Natural killer cell treated with Interleukin-12 subunit alpha and Interleukin-12 subunit beta and Interleukin-15 and Interleukin-18, amount 100 ng/mL, for 72 hours (primary cell): ENCODE measurements around the gene PTGDS. TPM values are rescaled to one million over a fixed set of nuclear protein-coding genes. Genes with fewer than 3 reads are reported as not detected.

Experiments
- ATAC-seq, 2 donors: fragments of 150-1000 bp; cut with Tn5 transposase in 1 of 2; sonication (Bioruptor Pico), chemical (Tn5 transposase) in 1 of 2; 2 replicates each; pipeline ENCODE4 v1.10.0; 2021
- DNase-seq: peaks from one replicate; pipeline ENCODE4 v3.0.0; 2022; ENCODE audit warnings: low spot score
- H3K27ac Mint-ChIP-seq, 2 donors: 1 replicate in 1 of 2; 2 replicates in 1 of 2; pipeline ENCODE4 v1.8.0; 2022; ENCODE audit warnings: mixed read lengths in 2 of 2, mild to moderate bottlenecking in 1 of 2, moderate library complexity in 1 of 2
- H3K27me3 Mint-ChIP-seq, 2 donors: 1 replicate in 1 of 2; 2 replicates in 1 of 2; pipeline ENCODE4 v1.8.0; 2022; ENCODE audit warnings: mixed read lengths in 2 of 2
- H3K36me3 Mint-ChIP-seq: one replicate; pipeline ENCODE4 v1.8.0; 2022; ENCODE audit warnings: mixed read lengths
- H3K4me1 Mint-ChIP-seq, 2 donors: 1 replicate in 1 of 2; 2 replicates in 1 of 2; pipeline ENCODE4 v1.8.0; 2022; ENCODE audit warnings: low read depth in 2 of 2, mixed read lengths in 2 of 2, mild to moderate bottlenecking in 1 of 2
- H3K4me3 Mint-ChIP-seq: one replicate; pipeline ENCODE4 v1.8.0; 2022; ENCODE audit warnings: mixed read lengths
- H3K9me3 Mint-ChIP-seq: 2 replicates; pipeline ENCODE4 v1.8.0; 2022; ENCODE audit warnings: mixed read lengths
- total RNA-seq, 2 donors: library from RNA; stranded (reverse); gene quantifications; one replicate each; pipeline ENCODE4 v1.2.3, GENCODE V29; 2022

PTGDS gene
- total RNA-seq, 2 donors from 2014 or later: 1.7 to 4.4 TPM

DNA sequence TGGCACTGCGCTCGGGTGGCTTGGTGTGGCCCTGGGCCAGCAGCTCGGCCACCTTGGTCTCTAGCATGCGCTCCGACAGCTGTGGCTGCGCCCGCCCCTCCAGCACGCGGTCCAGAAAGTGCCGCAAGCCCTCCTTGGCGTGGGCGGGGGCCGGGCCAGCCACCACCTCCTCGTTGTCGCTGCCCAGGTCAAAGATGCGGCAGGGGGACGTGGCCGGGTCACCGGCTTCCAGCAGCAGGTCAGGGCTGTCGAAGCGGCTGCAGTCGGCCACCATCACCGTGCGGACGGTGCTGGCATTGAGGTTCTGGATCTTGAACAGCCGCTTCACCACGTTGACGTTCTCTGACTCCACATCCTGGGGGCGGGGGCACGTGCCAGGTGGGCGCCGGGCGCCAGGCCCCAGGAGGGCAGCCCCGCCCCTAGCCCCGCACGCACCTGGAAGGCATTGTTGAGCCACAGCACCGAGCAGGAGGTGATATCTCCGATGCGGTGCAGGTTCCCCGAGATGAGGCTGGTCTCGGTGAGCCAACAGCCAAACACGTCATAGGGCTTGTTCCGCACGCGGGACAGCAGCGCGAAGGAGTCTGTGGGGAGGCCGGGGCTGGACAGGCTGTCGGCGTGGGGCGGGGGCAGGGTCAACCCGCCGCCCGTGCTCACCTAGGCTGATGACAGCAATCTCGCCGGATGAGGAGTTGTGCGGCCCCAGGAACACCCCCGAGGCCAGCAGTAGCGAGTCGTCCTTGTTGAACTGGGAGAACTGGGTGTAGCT lies 35.0 kb upstream of the PTGDS start:
- Mint-ChIP-seq H3K4me3 (peak overlapping the region; percentile 82), H3K36me3 (peaks cover 6% of the 10 kb centered on the region), H3K27ac (no peak overlapping the region), H3K27me3 (no peaks in the 10 kb centered on the region), H3K9me3 (no peaks in the 10 kb centered on the region), H3K4me1 (peaks cover 13 to 17% of the 10 kb centered on the region in 2 donors)
- no peak for ATAC-seq
- DNase-seq: no peak

DNA sequence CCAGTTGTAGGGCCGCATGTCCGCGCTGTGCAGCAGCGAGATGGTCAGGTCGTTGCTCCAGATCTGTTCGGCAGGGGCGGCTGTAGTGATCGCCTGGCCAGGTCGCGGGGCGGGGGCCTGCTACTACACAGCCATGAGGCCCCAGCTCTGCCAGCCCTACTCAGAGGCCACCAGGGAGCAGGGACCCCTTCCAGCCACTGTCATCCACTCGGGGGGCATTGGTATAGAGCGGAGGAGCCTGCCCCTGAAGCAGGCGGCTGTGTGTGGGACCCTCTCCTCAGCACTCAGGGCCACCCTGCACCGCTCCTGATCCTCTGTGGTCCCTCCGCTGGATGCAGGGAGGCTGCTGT lies 34.4 kb upstream of the PTGDS start:
- ATAC-seq: no peak
- no peak overlapping the region for H3K27ac Mint-ChIP-seq
- H3K4me3 Mint-ChIP-seq: peak overlapping the region; percentile 82

DNA sequence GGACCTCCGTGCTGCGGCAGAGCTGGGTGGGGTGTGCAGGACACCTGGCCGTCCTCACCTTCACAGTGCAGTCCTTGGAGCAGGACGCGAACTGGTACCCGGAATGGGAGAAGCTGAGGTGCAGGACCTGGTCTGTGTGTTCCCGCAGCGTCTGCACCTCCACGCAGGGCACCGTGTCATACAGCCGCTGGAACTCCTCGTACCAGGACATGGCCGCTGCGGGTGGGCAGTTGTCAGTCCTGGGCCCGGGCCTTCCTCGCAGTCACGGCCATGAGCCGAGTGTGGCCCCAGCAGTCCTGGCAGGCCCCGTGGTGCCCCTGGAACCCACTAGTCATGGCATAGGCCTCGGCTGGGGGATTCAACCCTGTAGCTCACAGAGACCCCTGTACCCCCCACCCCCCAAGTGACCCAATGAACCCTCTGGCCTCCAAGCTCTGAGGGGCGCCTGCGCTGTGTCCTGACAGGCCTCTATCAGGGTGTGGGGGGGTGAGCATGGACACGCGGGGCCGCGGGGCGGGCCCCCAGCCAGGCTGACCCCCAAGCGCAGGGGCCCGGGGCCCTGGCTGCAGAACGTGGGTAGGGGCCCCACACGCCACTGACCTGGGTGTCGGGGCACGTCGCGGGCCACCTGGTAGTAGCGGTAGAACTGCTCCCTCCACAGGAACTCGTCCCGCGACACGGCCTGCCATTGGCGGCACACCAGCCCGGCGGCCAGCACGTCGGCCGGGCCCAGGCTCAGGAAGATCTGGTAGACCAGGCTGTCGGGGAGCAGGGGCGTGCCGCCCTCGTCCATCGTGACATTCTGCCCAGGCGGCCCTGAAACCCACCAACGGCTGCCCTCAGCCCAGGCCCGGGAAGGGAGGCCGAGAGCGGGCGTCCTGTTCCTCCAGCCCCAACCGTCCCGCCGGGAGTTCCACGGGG lies 33.8 kb upstream of the PTGDS start:
- H3K4me3 Mint-ChIP-seq: peak overlapping the region; percentile 82
- peaks cover 13 to 23% of the 10 kb centered on the region in 2 donors for H3K4me1 Mint-ChIP-seq
- H3K36me3 Mint-ChIP-seq: peaks cover 6% of the 10 kb centered on the region
- DNase-seq (no peak), ATAC-seq (peak; percentile 34 to 39)
- H3K27ac Mint-ChIP-seq: no peak overlapping the region
- no peaks in the 10 kb centered on the region for H3K9me3 Mint-ChIP-seq
- no peaks in the 10 kb centered on the region for H3K27me3 Mint-ChIP-seq

More for the DNA sequence above, 34.4 kb upstream of the PTGDS start:
- Mint-ChIP-seq H3K4me1 (peaks cover 13 to 18% of the 10 kb centered on the region in 2 donors), H3K9me3 (no peaks in the 10 kb centered on the region), H3K27me3 (no peaks in the 10 kb centered on the region), H3K36me3 (peaks cover 6% of the 10 kb centered on the region)
- DNase-seq: no peak

DNA sequence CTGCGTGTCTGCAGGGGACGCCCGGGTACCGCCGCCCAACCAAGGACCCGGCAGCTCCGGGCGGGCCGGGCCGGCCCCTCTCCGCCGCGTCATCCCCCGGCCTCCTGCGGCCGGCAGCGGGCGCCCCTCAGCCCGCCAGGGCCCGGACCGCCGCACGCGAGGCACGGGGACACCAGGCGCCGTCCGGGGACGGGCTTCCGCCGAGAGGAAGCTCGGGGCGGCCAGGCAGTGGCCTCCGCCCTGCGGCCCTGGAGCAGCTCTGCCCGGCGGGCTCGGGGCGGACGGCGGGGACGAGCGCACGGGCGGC lies 33.1 kb upstream of the PTGDS start:
- Mint-ChIP-seq H3K27me3 (no peaks in the 10 kb centered on the region), H3K36me3 (peaks cover 2% of the 10 kb centered on the region), H3K27ac (no peak overlapping the region), H3K4me3 (peak overlapping the region; percentile 82), H3K4me1 (peaks cover 9 to 19% of the 10 kb centered on the region in 2 donors), H3K9me3 (no peaks in the 10 kb centered on the region)
- ATAC-seq (peak in 1 of 2 donors; percentile 69), DNase-seq (no peak)

DNA sequence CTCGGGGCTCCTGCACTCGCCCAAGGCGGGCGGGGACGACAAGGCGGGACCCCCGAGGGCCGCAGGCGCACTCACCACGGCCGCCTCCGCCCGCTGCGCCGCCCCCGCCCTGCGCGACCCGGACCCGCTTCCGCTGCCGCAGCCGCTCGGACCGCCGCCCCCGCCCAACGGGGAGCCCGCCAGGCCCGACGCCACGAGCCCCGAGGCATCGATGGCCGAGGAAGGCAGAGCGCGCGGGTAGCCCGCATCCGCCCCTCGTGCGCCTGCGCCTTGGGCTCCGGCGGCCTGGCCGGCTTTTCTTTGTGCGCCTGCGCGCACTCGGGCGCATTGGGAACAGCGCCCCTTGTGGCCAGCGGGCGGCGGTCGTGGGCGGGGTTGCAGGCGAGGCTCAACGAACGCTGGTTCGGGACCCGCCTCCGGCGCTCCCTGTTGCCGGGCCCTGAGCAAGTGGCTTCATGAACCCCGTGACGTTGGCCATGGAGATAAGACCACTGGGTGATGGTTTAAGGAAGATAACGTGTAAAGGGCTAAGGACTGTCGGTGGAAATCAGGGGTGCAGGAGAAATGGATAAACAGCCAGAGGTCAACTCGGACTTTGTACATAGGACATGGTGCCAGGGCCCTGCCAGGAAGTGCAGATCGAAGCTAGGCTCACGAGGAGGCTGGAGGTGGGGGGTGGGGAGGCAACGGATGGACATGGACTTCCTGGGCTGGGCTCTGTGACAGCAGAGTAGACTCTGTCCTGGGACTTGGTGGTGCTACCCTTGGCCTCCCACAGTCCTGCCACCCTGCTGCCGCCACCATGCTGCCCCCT lies 32.6 kb upstream of the PTGDS start, which contains the start of the genes C8G and FBXW5:
TSS of gene C8G (plus strand) at position 725 of the 814 bp plus-strand sequence. CDS start at position 803, 78 bp downstream.
TSS of gene FBXW5 (minus strand) at position 220 of the 814 bp plus-strand sequence. CDS start 655 bp downstream, outside the sequence.
- ATAC-seq (peak; percentile 93), DNase-seq (peak; percentile 99)
- Mint-ChIP-seq H3K9me3 (no peaks in the 10 kb centered on the region), H3K27me3 (no peaks in the 10 kb centered on the region), H3K4me3 (peak within 1 kb of the TSS; percentile 84), H3K27ac (peak within 1 kb of the TSS; percentile 83 to 85), H3K36me3 (no peaks in the 10 kb centered on the region), H3K4me1 (peaks cover 6 to 14% of the 10 kb centered on the region in 2 donors)

DNA sequence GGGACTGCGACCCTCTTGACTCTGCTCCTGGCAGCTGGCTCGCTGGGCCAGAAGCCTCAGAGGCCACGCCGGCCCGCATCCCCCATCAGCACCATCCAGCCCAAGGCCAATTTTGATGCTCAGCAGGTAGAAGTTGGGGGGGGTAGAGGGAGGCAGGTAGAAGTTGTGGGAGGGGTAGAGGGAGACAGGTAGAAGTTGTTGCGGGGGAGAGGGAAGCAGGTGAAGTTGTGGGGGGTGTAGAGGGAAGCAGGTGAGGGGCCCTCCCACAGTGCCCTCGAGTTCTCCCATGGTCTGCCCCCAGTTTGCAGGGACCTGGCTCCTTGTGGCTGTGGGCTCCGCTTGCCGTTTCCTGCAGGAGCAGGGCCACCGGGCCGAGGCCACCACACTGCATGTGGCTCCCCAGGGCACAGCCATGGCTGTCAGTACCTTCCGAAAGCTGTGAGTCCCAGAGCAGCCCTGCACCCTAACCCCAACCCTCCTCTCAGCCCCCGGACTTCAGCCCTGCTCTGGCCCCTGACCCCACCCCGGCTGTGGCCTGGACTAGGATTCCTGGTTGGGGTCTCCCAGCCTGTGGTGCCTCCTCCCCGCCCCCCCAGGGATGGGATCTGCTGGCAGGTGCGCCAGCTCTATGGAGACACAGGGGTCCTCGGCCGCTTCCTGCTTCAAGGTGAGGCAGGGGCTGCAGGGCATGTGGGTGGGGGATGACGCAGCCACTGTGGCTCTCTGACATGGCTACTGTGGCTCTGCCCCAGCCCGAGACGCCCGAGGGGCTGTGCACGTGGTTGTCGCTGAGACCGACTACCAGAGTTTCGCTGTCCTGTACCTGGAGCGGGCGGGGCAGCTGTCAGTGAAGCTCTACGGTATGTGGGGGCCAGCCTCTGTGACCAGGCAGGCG lies 31.7 kb upstream of the PTGDS start:
- H3K36me3 Mint-ChIP-seq: no peaks in the 10 kb centered on the region
- DNase-seq (no peak), ATAC-seq (no peak)
- no peaks in the 10 kb centered on the region for H3K27me3 Mint-ChIP-seq
- peak overlapping the region; percentile 83 to 85 for H3K27ac Mint-ChIP-seq
- H3K9me3 Mint-ChIP-seq: no peaks in the 10 kb centered on the region
- peaks cover 6 to 17% of the 10 kb centered on the region in 2 donors for H3K4me1 Mint-ChIP-seq
- H3K4me3 Mint-ChIP-seq: peak overlapping the region; percentile 84

DNA sequence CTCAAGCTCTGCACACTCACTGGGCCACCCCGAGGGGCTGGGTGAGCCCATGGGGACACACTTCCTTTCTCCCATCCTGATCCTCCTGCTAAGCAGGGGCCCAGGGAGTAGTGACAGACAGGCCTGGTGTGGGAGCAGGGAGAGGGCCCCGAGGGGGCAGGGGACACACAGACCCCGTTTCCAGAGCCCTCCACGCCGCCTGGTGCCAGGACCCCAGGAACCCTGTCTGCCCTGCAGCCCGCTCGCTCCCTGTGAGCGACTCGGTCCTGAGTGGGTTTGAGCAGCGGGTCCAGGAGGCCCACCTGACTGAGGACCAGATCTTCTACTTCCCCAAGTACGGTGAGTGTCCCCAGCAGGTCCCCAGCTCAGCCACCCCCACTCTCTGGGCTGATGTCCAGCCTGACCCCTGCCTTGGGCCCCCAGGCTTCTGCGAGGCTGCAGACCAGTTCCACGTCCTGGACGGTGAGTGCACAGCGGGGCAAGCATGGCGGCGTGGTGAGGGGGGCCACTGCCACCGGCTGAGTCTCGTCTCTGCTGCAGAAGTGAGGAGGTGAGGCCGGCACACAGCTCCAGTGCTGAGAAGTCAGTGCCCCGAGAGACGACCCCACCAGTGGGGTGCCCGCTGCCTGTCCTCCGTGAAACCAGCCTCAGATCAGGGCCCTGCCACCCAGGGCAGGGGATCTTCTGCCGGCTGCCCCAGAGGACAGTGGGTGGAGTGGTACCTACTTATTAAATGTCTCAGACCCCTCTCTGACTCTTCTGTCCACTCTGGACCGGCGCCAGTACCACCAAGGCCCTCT lies 30.9 kb upstream of the PTGDS start:
- H3K36me3 Mint-ChIP-seq: no peaks in the 10 kb centered on the region
- H3K27ac Mint-ChIP-seq: no peak overlapping the region
- H3K9me3 Mint-ChIP-seq: no peaks in the 10 kb centered on the region
- no peak overlapping the region for H3K4me3 Mint-ChIP-seq
- ATAC-seq (no peak), DNase-seq (no peak)
- H3K27me3 Mint-ChIP-seq: no peaks in the 10 kb centered on the region
- H3K4me1 Mint-ChIP-seq: peaks cover 6 to 15% of the 10 kb centered on the region in 2 donors

DNA sequence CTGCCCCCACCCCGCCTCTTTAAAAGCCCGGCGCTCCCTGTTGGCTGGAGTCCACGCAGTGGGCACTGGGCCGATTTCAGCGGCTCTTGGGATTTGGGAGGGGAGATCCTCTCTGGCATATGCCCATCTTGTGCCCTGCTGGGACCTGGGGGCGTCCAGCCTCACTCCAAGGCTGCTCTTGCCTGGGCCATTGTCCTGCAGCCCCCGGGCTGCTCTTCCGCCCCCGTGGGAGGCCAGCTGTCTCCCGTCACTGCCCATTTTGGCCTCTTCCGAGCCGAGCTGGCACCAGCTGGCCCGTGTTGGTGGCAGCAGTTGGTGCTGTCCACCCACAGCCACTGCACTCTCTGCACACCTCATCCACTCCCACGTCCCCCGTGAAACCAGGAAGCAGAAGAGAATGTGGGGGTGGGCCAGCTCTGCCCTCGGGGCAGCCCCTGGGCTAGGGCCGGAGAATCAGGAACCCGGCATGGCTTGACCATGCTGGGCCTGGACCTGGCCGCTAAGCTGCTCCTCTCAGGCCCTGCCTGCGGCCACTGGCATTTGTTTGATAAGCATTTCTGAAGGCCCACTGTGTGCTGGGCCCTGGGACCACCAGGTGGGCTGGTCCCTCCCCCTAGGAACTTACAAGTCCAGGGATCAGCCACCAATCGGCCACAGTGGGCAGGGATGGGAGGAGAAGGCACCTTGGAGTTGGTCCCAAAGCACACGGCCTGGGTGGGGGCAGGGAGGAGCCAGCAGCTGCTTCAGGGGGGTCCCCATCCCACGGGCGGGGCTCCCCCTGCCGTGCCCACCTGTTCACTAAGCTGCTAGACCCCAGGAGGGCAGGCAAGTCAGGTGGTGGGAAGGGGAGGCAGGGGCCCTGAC lies 30.0 kb upstream of the PTGDS start:
- ATAC-seq (no peak), DNase-seq (no peak)
- Mint-ChIP-seq H3K9me3 (no peaks in the 10 kb centered on the region), H3K4me1 (peaks cover 6 to 15% of the 10 kb centered on the region in 2 donors), H3K4me3 (no peak overlapping the region), H3K27me3 (no peaks in the 10 kb centered on the region), H3K27ac (peak overlapping the region in 1 of 2 donors; percentile 50), H3K36me3 (no peaks in the 10 kb centered on the region)

DNA sequence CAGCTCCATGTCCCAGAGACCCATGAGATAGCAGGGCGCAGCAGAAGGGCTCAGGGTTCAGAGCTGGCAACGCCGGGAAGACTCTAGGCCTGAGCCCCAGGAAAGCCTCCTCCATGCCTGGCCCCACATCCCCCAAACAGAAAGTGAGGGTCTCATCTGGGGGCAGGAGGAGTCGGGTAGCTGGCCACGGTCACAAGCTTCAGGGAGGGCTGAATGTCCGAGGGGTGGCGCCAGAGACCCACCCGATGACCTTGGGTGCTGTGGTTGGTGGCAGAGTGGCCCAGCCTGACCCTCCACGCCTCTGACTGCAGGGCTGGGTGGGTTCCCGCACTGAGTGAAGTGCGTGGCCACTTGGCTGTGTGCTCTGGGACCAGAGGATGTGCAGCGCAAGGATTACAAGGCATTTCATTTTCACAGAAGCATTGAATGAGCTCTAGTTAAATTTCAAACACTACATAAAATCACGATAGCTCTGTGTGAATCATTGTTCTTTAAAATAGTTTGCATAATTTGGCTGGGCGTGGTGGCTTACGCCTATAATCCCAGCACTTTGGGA lies 29.3 kb upstream of the PTGDS start:
- H3K4me1 Mint-ChIP-seq: peaks cover 6 to 15% of the 10 kb centered on the region in 2 donors
- no peaks in the 10 kb centered on the region for H3K27me3 Mint-ChIP-seq
- peak overlapping the region; percentile 63 for H3K4me3 Mint-ChIP-seq
- no peaks in the 10 kb centered on the region for H3K9me3 Mint-ChIP-seq
- H3K27ac Mint-ChIP-seq: peak overlapping the region; percentile 39 to 83
- ATAC-seq (no peak), DNase-seq (peak; percentile 73)
- H3K36me3 Mint-ChIP-seq: no peaks in the 10 kb centered on the region

DNA sequence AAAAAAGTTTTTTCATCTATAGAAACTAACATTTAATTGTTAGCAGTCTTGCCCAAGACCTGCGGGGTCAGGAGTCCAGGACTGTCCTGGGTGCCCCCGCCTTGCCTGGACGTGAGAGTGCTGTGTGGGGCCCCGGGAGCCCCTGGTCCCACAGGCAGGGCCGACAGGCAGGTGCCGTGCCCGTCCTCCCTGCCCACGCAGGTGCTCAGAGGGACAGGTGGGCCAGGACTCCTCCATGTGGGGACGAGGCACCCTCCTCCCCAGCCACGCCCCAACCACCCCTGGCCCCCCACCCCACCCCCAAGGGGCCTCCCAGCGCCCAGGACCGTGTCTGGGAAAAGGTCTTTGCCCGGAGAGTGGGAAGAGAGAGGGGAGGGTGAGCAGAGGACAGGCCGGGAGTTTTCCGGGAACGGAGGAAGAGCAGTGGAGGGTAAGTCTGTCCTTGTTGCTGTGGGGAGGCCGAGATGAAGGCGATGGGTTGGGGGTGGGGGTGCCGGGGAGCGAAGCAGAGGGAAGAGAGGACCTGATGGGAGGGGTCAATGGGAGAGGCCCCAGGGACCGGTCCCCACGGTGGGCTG lies 28.0 kb upstream of the PTGDS start:
- ATAC-seq (no peak), DNase-seq (no peak)
- no peaks in the 10 kb centered on the region for H3K36me3 Mint-ChIP-seq

More for the DNA sequence above, 28.0 kb upstream of the PTGDS start:
- Mint-ChIP-seq H3K27ac (peak overlapping the region; percentile 39 to 83), H3K27me3 (no peaks in the 10 kb centered on the region), H3K4me3 (peak overlapping the region; percentile 81), H3K4me1 (peaks cover 6 to 15% of the 10 kb centered on the region in 2 donors), H3K9me3 (no peaks in the 10 kb centered on the region)
